A549 (cell line): ENCODE measurements around the gene SEC22A. TPM values are rescaled to one million over a fixed set of nuclear protein-coding genes. Genes with fewer than 3 reads are reported as not detected.

ENCODE experiments used
- ATAC-seq, 2 experiments: fragments of 200-7000 bp in 1 of 2; fragments of >200 bp in 1 of 2; cut with Nextera tagmentation in 1 of 2; cut with Tn5 transposase in 1 of 2; 3 replicates each; pipeline versions ENCODE4 v1.8.0 to v1.9.1; 2018 to 2020; ENCODE audit warnings: mild to moderate bottlenecking in 1 of 2, moderate library complexity in 1 of 2
- CTCF ChIA-PET: fragments of 300-600 bp; sonication (Branson Sonifier 250); formaldehyde crosslinking; extraction: SDS; loops from one replicate; lab custom pipeline; 2021; ENCODE audit warnings: antibody characterized with exemption, inconsistent platforms; lab: Yijun Ruan, JAX
- POLR2A ChIA-PET: fragments of 350-600 bp; formaldehyde crosslinking; extraction: SDS; loops from one replicate; lab custom pipeline; 2021; ENCODE audit warnings: antibody characterized with exemption, inconsistent platforms; lab: Yijun Ruan, JAX
- DNase-seq, 2 experiments: peaks; one replicate each; pipeline versions ENCODE4 v3.0.0 to v3.0.0-alpha.2; 2011 to 2016; ENCODE audit warnings: low read depth in 1 of 2, low spot score in 1 of 2
- FAIRE-seq: peaks from 2 replicates; lab custom pipeline; 2011; peaks lifted over from hg19 to GRCh38; lab: Jason Lieb, UNC
- H3K27ac ChIP-seq, 2 experiments: fragments of >200 bp; sonication (Bioruptor Twin); formaldehyde crosslinking; 3 replicates each; pipeline ENCODE4 v1.5.1; 2016 to 2017
- H3K4me1 ChIP-seq: fragments of >200 bp; sonication (Bioruptor Twin); formaldehyde crosslinking; 3 replicates; pipeline ENCODE4 v1.6.1; 2016
- H3K4me2 ChIP-seq: fragments of >200 bp; sonication (Bioruptor Twin); formaldehyde crosslinking; 3 replicates; pipeline ENCODE4 v1.6.1; 2016
- H3K4me3 ChIP-seq: fragments of >200 bp; sonication (Bioruptor Twin); formaldehyde crosslinking; 3 replicates; pipeline ENCODE4 v1.5.1; 2016
- H3K9me3 ChIP-seq: fragments of >200 bp; sonication (Bioruptor Twin); formaldehyde crosslinking; 3 replicates; pipeline ENCODE4 v1.6.1; 2016
- CBX8 ChIP-seq: fragments of 200-600 bp; sonication (generic); IDR thresholded peaks from 2 replicates; pipeline ENCODE4 v1.6.1; 2016
- CHD2 ChIP-seq: fragments of 150-350 bp; IDR thresholded peaks from 2 replicates; pipeline ENCODE4 v1.6.1; 2014; ENCODE audit warnings: low read length; ENCODE audit not compliant: partially characterized antibody
- CHD4 ChIP-seq: fragments of 200-600 bp; sonication (generic); IDR thresholded peaks from 2 replicates; pipeline ENCODE4 v1.6.1; 2016; ENCODE audit warnings: antibody characterized with exemption, mild to moderate bottlenecking, borderline replicate concordance
- FOSB ChIP-seq: fragments of 250-450 bp; sonication (Bioruptor Pico); IDR thresholded peaks from 2 replicates; pipeline ENCODE4 v1.5.0; 2020; ENCODE audit warnings: mild to moderate bottlenecking, moderate library complexity
- FOSL2 ChIP-seq, 2 experiments: fragments of 450-650 bp in 1 of 2; fragments of >200 bp in 1 of 2; sonication (Bioruptor Twin) in 1 of 2; formaldehyde crosslinking; IDR thresholded peaks; 2 replicates each; pipeline versions ENCODE4 v1.5.0 to v1.6.1; 2016 to 2020; ENCODE audit warnings: mild to moderate bottlenecking in 1 of 2, moderate library complexity in 1 of 2
- GATA3 ChIP-seq: IDR thresholded peaks from 2 replicates; pipeline ENCODE4 v1.6.1; 2012; ENCODE audit warnings: borderline replicate concordance
- HDAC2 ChIP-seq: fragments of 200-600 bp; sonication (generic); IDR thresholded peaks from 2 replicates; pipeline ENCODE4 v1.6.1; 2016
- HOXB13 ChIP-seq: fragments of 250-450 bp; sonication (Bioruptor Pico); IDR thresholded peaks from 2 replicates; pipeline ENCODE4 v1.5.0; 2020; ENCODE audit warnings: low read depth, mild to moderate bottlenecking, moderate library complexity
- JUN ChIP-seq, 2 experiments: fragments of >200 bp; sonication (Bioruptor Twin); formaldehyde crosslinking; IDR thresholded peaks; 2 replicates in 1 of 2; 3 replicates in 1 of 2; pipeline ENCODE4 v1.6.1; 2016 to 2017
- KDM5A ChIP-seq: fragments of 200-600 bp; sonication (generic); IDR thresholded peaks from 2 replicates; pipeline ENCODE4 v1.6.1; 2016; ENCODE audit warnings: antibody characterized with exemption, mild to moderate bottlenecking
- MYC ChIP-seq: IDR thresholded peaks from 2 replicates; pipeline ENCODE4 v1.6.1; 2012; ENCODE audit warnings: mild to moderate bottlenecking, inconsistent platforms, low read length, improper control_type of control experiment, borderline replicate concordance
- NFE2L2 ChIP-seq: fragments of 150-350 bp; conservative IDR thresholded peaks from 2 replicates; pipeline ENCODE4 v1.6.1; 2014; ENCODE audit warnings: low read length
- NPAS2 ChIP-seq: fragments of 250-450 bp; sonication (Bioruptor Pico); IDR thresholded peaks from 2 replicates; pipeline ENCODE4 v1.8.0; 2022; ENCODE audit warnings: mild to moderate bottlenecking, moderate library complexity, borderline replicate concordance
- NR3C1 ChIP-seq: fragments of >200 bp; sonication (Bioruptor Twin); formaldehyde crosslinking; IDR thresholded peaks from 3 replicates; pipeline ENCODE4 v1.6.1; 2017
- POLR2AphosphoS2 ChIP-seq: conservative IDR thresholded peaks from 2 replicates; pipeline ENCODE4 v1.6.1; 2012; ENCODE audit warnings: low read length, improper control_type of control experiment, inconsistent platforms
- RAD21 ChIP-seq, 2 experiments: fragments of >200 bp in 1 of 2; sonication (Bioruptor Twin) in 1 of 2; formaldehyde crosslinking in 1 of 2; IDR thresholded peaks in 1 of 2; conservative IDR thresholded peaks in 1 of 2; 2 replicates in 1 of 2; 3 replicates in 1 of 2; pipeline ENCODE4 v1.6.1; 2012 to 2018; ENCODE audit warnings: inconsistent platforms in 1 of 2
- RARB ChIP-seq: fragments of 250-450 bp; sonication (Bioruptor Pico); IDR thresholded peaks from 2 replicates; pipeline ENCODE4 v1.8.0; 2021; ENCODE audit warnings: mild to moderate bottlenecking, moderate library complexity
- RCOR1 ChIP-seq: fragments of 150-350 bp; IDR thresholded peaks from 2 replicates; pipeline ENCODE4 v1.6.1; 2014; ENCODE audit warnings: antibody characterized with exemption, low read length, low read depth
- RNF2 ChIP-seq: fragments of 200-600 bp; sonication (generic); IDR thresholded peaks from 2 replicates; pipeline ENCODE4 v1.6.1; 2016; ENCODE audit warnings: low read depth, mild to moderate bottlenecking, antibody characterized with exemption, moderate library complexity, borderline replicate concordance
- ZFP36 ChIP-seq: fragments of 450-650 bp; IDR thresholded peaks from 2 replicates; pipeline ENCODE4 v1.6.1; 2014; ENCODE audit warnings: borderline replicate concordance; ENCODE audit not compliant: partially characterized antibody
- WGBS: methylation state at CpG from one replicate; pipeline ENCODE4 v1.1.6; 2017; ENCODE audit errors: missing lambda C conversion rate; 5-methylcytosine and 5-hydroxymethylcytosine counted together
- polyA plus RNA-seq, 4 experiments: library from polyadenylated mRNA; depleted of rRNA in 3 of 4; stranded (reverse); fragments of >200 nt; fragmentation: RNase III in 1 of 4; extraction: RNeasy Plus Mini Kit Qiagen cat#74134 plus additional on column Dnase treatment in 1 of 4; gene quantifications; 2 replicates in 3 of 4; 3 replicates in 1 of 4; pipeline ENCODE4 v1.2.3, GENCODE V29; 2011 to 2017
- TF ChIP-seq, protein P1 (sequence below): IDR thresholded peaks from 2 replicates; pipeline ENCODE4 v1.6.1; 2012
- TF ChIP-seq, protein P2 (sequence below): fragments of >200 bp; sonication (Bioruptor Twin); formaldehyde crosslinking; IDR thresholded peaks from 2 replicates; pipeline ENCODE4 v1.6.1; 2016
- TF ChIP-seq, protein P3 (sequence below): IDR thresholded peaks from 2 replicates; pipeline ENCODE4 v1.6.1; 2012; ENCODE audit warnings: low read depth, borderline replicate concordance
- TF ChIP-seq, protein P4 (sequence below): fragments of >200 bp; sonication (Bioruptor Twin); formaldehyde crosslinking; IDR thresholded peaks from 3 replicates; pipeline ENCODE4 v1.6.1; 2016

The SEC22A gene
- polyA plus RNA-seq, 2 of the 4 experiments (the other 2 are of a cell fraction), result 23.5 to 29.9 TPM

DNA sequence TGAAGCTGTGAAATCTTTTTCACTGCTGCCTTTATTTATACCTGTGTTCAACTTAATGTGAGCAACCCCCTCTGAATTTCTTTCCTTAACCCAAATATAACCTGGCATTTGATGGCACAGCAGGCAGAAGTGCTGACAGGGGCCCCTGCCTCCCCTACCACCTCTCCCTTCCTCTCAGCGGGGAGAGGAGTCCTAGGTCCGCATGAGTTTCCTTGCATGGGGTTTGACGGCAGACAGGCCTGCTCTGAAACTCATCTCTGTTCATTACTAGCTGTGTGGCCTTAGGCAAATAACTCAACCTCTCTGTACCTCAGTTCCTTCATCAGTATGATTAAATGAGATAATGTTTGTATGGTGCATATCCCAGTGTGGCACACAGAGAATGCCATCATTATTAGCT, 79.7 kb downstream of the SEC22A start:
- ATAC-seq, result no peak
- FAIRE-seq, result no peak
- DNase-seq, result no peak
- POLR2A ChIA-PET, result no interaction called here
- H3K27ac ChIP-seq, result no peak overlapping the region
- no peak overlapping the region for H3K4me3 ChIP-seq
- CTCF ChIA-PET, result interaction anchor here (0.7 to 1.3 kb wide), 3 partner anchors 9 to 208 kb away, joined by 3 read pairs; no protein-coding TSS in a partner anchor
- H3K4me2 ChIP-seq, result no peak overlapping the region
- H3K9me3 ChIP-seq, result no peaks in the 10 kb centered on the region; the same call in 2 of the 3 replicates
- TF ChIP-seq NR3C1 (no peak), RARB (CRISPR knock-in tag) (no peak), CBX8 (no peak), NFE2L2 (no peak), RAD21 (conservative IDR thresholded peaks at IDR 0.05 in 1 of 2, IDR thresholded peaks at IDR 0.05 in 1 of 2) (no peak), NPAS2 (CRISPR knock-in tag) (no peak), ZFP36 (peak; percentile 11), FOSB (CRISPR knock-in tag) (no peak)
- TF ChIP-seq, protein P1, sequence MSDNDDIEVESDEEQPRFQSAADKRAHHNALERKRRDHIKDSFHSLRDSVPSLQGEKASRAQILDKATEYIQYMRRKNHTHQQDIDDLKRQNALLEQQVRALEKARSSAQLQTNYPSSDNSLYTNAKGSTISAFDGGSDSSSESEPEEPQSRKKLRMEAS, result no peak
- TF ChIP-seq, all 56 proteins: peak for 1
- WGBS, result 91% methylated on average over 3 of the region's 3 CpGs
- no peaks in the 10 kb centered on the region for H3K4me1 ChIP-seq

DNA sequence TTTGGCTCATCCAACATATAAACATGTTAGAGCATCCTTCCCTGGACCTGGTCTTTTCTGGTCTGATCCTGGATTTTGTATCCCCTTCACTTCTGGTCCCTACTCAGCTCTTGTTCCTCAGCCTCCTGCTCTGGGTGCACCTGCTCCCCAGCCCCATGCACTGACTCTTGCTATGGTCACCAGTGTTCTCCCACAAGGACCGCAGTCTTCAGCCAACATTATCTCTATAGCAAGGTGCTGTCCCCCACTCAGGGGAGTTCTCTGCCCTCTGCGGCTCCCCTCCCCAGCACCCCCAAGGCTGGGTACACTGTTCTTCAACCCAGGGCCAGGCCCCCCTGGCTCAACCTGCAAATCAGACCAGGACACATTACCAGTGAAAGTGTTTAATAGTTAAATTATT, 80.2 kb downstream of the SEC22A start:
- DNase-seq (no peak), ATAC-seq (no peak), FAIRE-seq (no peak)
- Histone ChIP-seq H3K9me3 (no peaks in the 10 kb centered on the region; the same call in 2 of the 3 replicates), H3K27ac (no peak overlapping the region), H3K4me2 (no peak overlapping the region), H3K4me3 (no peak overlapping the region), H3K4me1 (no peaks in the 10 kb centered on the region)
- ChIA-PET POLR2A (no interaction called here), CTCF (interaction anchor here (0.9 to 1.3 kb wide), 2 partner anchors 9 to 122 kb away, joined by 3 read pairs; no protein-coding TSS in a partner anchor)
- WGBS, result 92% methylated on average over 2 of the region's 2 CpGs
- TF ChIP-seq RNF2 (no peak), RCOR1 (no peak), MYC (no peak), JUN (IDR thresholded peaks at IDR 0.05) (no peak), GATA3 (no peak), CHD2 (no peak), NR3C1 (no peak), HOXB13 (CRISPR knock-in tag) (no peak), FOSL2 (IDR thresholded peaks at IDR 0.05) (no peak), FOSL2 (CRISPR knock-in tag; IDR thresholded peaks at IDR 0.05) (no peak), ZFP36 (no peak), POLR2AphosphoS2 (no peak), HDAC2 (no peak), KDM5A (no peak), CHD4 (no peak)
- TF ChIP-seq, protein P2, sequence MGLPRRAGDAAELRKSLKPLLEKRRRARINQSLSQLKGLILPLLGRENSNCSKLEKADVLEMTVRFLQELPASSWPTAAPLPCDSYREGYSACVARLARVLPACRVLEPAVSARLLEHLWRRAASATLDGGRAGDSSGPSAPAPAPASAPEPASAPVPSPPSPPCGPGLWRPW, result no peak
- TF ChIP-seq, protein P3, sequence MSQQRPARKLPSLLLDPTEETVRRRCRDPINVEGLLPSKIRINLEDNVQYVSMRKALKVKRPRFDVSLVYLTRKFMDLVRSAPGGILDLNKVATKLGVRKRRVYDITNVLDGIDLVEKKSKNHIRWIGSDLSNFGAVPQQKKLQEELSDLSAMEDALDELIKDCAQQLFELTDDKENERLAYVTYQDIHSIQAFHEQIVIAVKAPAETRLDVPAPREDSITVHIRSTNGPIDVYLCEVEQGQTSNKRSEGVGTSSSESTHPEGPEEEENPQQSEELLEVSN, result no peak
- TF ChIP-seq, protein P4, sequence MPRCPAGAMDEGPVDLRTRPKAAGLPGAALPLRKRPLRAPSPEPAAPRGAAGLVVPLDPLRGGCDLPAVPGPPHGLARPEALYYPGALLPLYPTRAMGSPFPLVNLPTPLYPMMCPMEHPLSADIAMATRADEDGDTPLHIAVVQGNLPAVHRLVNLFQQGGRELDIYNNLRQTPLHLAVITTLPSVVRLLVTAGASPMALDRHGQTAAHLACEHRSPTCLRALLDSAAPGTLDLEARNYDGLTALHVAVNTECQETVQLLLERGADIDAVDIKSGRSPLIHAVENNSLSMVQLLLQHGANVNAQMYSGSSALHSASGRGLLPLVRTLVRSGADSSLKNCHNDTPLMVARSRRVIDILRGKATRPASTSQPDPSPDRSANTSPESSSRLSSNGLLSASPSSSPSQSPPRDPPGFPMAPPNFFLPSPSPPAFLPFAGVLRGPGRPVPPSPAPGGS, result no peak
